DND-41 (cell line): ENCODE data around the gene ENSA.

Source experiments
- ATAC-seq: fragments of 200-7000 bp; cut with Tn5 transposase; 3 replicates; pipeline ENCODE4 v1.9.1; 2021; ENCODE audit warnings: low read depth; ENCODE audit not compliant: insufficient read depth
- DNase-seq: peaks from one replicate; pipeline ENCODE4 v3.0.0-alpha.2; 2020
- H2AFZ ChIP-seq: 2 replicates; pipeline ENCODE4 v1.6.0; 2012; ENCODE audit warnings: low read depth, low read length
- H3K27ac ChIP-seq: 2 replicates; pipeline ENCODE4 v1.5.1; 2012; ENCODE audit warnings: low read length, inconsistent platforms
- H3K27me3 ChIP-seq: fragments of 200-600 bp; sonication (generic); 2 replicates; pipeline ENCODE4 v1.6.0; 2012; ENCODE audit warnings: low read length, mild to moderate bottlenecking, inconsistent platforms; ENCODE audit not compliant: insufficient read depth, poor library complexity
- H3K36me3 ChIP-seq: 2 replicates; pipeline ENCODE4 v1.5.1; 2012; ENCODE audit warnings: low read length, inconsistent platforms; ENCODE audit not compliant: insufficient read depth
- H3K4me1 ChIP-seq: 2 replicates; pipeline ENCODE4 v1.5.1; 2012; ENCODE audit warnings: mild to moderate bottlenecking, low read length; ENCODE audit not compliant: insufficient read depth
- H3K4me2 ChIP-seq: 2 replicates; pipeline ENCODE4 v1.6.0; 2012; ENCODE audit warnings: mild to moderate bottlenecking, moderate library complexity, low read length, inconsistent platforms; ENCODE audit not compliant: insufficient read depth
- H3K4me3 ChIP-seq, 2 experiments: fragments of 200-600 bp in 1 of 2; shearing (Covaris generic) in 1 of 2; 2 replicates each; pipeline ENCODE4 v1.5.1; 2012 to 2016; ENCODE audit warnings: inconsistent platforms in 2 of 2, low read length in 2 of 2, mild to moderate bottlenecking in 2 of 2, low read depth in 1 of 2, moderate library complexity in 1 of 2
- H3K79me2 ChIP-seq: 2 replicates; pipeline ENCODE4 v1.6.0; 2012; ENCODE audit warnings: low read length, inconsistent platforms; ENCODE audit not compliant: insufficient read depth
- H3K9ac ChIP-seq: 2 replicates; pipeline ENCODE4 v1.6.0; 2012; ENCODE audit warnings: low read depth, mild to moderate bottlenecking, inconsistent platforms, low read length, moderate library complexity
- H3K9me3 ChIP-seq: 2 replicates; pipeline ENCODE4 v1.5.1; 2012; ENCODE audit warnings: low read length, moderate library complexity, mild to moderate bottlenecking, inconsistent platforms; ENCODE audit not compliant: insufficient read depth, severe bottlenecking
- H4K20me1 ChIP-seq: 2 replicates; pipeline ENCODE4 v1.6.0; 2012; ENCODE audit warnings: low read length; ENCODE audit not compliant: insufficient read depth
- EZH2 ChIP-seq: IDR thresholded peaks from 3 replicates; pipeline ENCODE4 v1.6.1; 2012; ENCODE audit warnings: borderline replicate concordance, low read depth, mild to moderate bottlenecking, moderate library complexity, low read length, inconsistent platforms; ENCODE audit not compliant: severe bottlenecking
- TF ChIP-seq, protein P1 (sequence below): IDR thresholded peaks from 2 replicates; pipeline ENCODE4 v1.5.1; 2012; ENCODE audit warnings: borderline replicate concordance, low read length, moderate library complexity, mild to moderate bottlenecking; ENCODE audit not compliant: poor library complexity, severe bottlenecking; ENCODE audit errors: extremely low read depth

ENSA gene

DNA sequence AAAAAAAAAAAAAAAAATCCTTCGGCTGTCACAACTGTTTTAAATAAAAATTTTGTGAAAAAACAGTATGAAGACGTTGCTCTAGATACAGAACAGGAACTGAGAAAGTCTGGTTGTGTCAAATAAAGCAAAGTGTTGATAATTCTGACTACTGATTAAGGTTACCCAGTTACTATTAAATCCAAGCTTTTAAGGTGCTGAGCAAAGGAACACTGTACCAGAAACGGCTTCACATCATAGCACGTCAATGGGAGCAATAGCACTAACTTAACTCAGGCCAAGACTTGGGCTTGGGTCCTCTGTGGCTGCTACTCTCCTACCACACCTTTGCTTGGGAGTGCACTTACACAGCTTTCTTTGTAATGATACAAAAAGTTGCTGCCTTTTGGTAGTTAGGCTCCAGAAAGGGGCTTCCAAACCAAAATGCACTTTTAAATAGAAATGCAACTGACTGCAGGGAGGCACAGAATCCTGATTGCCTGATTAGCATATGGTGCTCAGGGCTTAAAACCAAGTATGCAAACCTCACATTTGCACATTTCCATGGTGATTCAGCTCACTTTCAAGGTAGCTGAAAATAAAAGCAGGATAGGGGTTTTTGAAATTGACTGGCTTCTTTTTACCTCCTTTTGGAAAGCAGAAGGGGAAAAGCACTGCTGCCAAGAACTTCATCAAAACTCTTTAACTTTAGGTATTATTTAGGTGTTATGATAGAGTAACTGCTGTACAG lies 56.3 kb downstream of the ENSA start:
- no peaks in the 10 kb centered on the region for H3K9me3 ChIP-seq
- no peak overlapping the region for H3K9ac ChIP-seq
- ATAC-seq, result no peak
- peaks cover 91% of the 10 kb centered on the region for H3K79me2 ChIP-seq
- peaks cover 55% of the 10 kb centered on the region for H4K20me1 ChIP-seq
- H3K4me3 ChIP-seq, result no peak overlapping the region
- TF ChIP-seq, protein P1, sequence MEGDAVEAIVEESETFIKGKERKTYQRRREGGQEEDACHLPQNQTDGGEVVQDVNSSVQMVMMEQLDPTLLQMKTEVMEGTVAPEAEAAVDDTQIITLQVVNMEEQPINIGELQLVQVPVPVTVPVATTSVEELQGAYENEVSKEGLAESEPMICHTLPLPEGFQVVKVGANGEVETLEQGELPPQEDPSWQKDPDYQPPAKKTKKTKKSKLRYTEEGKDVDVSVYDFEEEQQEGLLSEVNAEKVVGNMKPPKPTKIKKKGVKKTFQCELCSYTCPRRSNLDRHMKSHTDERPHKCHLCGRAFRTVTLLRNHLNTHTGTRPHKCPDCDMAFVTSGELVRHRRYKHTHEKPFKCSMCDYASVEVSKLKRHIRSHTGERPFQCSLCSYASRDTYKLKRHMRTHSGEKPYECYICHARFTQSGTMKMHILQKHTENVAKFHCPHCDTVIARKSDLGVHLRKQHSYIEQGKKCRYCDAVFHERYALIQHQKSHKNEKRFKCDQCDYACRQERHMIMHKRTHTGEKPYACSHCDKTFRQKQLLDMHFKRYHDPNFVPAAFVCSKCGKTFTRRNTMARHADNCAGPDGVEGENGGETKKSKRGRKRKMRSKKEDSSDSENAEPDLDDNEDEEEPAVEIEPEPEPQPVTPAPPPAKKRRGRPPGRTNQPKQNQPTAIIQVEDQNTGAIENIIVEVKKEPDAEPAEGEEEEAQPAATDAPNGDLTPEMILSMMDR, result no peak
- TF ChIP-seq EZH2, result no peak
- DNase-seq, result no peak
- H3K27me3 ChIP-seq, result no peaks in the 10 kb centered on the region
- peaks cover 57% of the 10 kb centered on the region for H3K36me3 ChIP-seq
- H3K27ac ChIP-seq, result no peak overlapping the region
- H2AFZ ChIP-seq, result no peak overlapping the region
- H3K4me2 ChIP-seq, result peak overlapping the region; percentile 14; the same call in 1 of the 2 replicates
- H3K4me1 ChIP-seq, result peaks cover 79% of the 10 kb centered on the region
